ENCODE data around the gene EMC7. TPM values are rescaled to one million over a fixed set of nuclear protein-coding genes. Genes with fewer than 3 reads are reported as not detected.

Gene EMC7
- 59.3 and 76.5 TPM in 2 replicates for total RNA-seq

GRCh38 chr15:34101366-34102174 is at the start of gene EMC7, which contains the start of gene PGBD4:
EMC7 (minus strand) TSS chr15:34101862; CDS start chr15:34101839, 23 bp downstream.
PGBD4 (plus strand) TSS chr15:34102083; CDS start chr15:34102532, 449 bp downstream.

GRCh38 chr15:34038871-34039789 is 62.5 kb downstream of the EMC7 start, which contains the start of gene AVEN:
AVEN (minus strand) TSS chr15:34039204; CDS start chr15:34039046, 158 bp downstream.

Other genes with a start within 250 kb of the EMC7 start
- gene CHRM5, start 133.4 kb downstream of the EMC7 start, total RNA-seq = 0.06 TPM in 1 of 2 replicates, not detected in the other
- gene AVEN, start 62.7 kb downstream of the EMC7 start, total RNA-seq = 11.8 and 11.9 TPM in 2 replicates
- gene PGBD4, start 221 bp upstream of the EMC7 start, total RNA-seq = 1.1 and 1.3 TPM in 2 replicates
- gene KATNBL1, start 108.2 kb upstream of the EMC7 start, total RNA-seq = 31.2 and 36.1 TPM in 2 replicates
- gene EMC4, start 123.2 kb upstream of the EMC7 start, total RNA-seq = 166 and 173 TPM in 2 replicates
- 11.3 and 12.4 TPM in 2 replicates for gene SLC12A6, start 235.9 kb upstream of the EMC7 start, total RNA-seq
- gene NOP10, start 241.3 kb upstream of the EMC7 start, total RNA-seq = 212 and 225 TPM in 2 replicates
- gene NUTM1, start 241.5 kb upstream of the EMC7 start, total RNA-seq = not detected in 2 replicates

Measured in cardiac ventricle fibroblast (primary cell).